Activated CD4-positive, alpha-beta T cell treated with anti-CD3 and anti-CD28 coated beads for 4 hours (primary cell): ENCODE measurements around the gene PEX12.
"Not testable (repeated sequence)": the region's sequence is repeated elsewhere in the genome, so short reads cannot be mapped to it uniquely, and the experiment has no call there.

Experiments used
- DNase-seq, 2 donors: peaks; one replicate each; pipeline ENCODE4 v3.0.0-alpha.2; 2020

PEX12 gene

GRCh38 chr17:35535406-35535805, 43.0 kb downstream of the PEX12 start:
- not testable (repeated sequence) for DNase-seq

GRCh38 chr17:35534576-35535093, 43.7 kb downstream of the PEX12 start:
- no peak for DNase-seq

GRCh38 chr17:35531160-35531559, 47.2 kb downstream of the PEX12 start:
- DNase-seq: no peak

GRCh38 chr17:35529866-35530265, 48.5 kb downstream of the PEX12 start:
- DNase-seq: no peak

- not testable (repeated sequence) for DNase-seq
These were observed 49.0 kb downstream of the PEX12 start for GRCh38 chr17:35529326-35529725.
